NCI-H2196 (cell line): Measurements from ENCODE around the gene ZNF584.
"Not testable (repeated sequence)": the region's sequence is repeated elsewhere in the genome, so short reads cannot be mapped to it uniquely, and the experiment has no call there.

Source experiments
- DNase-seq: peaks from one replicate; lab custom pipeline; 2025; ENCODE audit not compliant: unreplicated experiment; lab: John Stamatoyannopoulos, UW

Gene ZNF584

DNA sequence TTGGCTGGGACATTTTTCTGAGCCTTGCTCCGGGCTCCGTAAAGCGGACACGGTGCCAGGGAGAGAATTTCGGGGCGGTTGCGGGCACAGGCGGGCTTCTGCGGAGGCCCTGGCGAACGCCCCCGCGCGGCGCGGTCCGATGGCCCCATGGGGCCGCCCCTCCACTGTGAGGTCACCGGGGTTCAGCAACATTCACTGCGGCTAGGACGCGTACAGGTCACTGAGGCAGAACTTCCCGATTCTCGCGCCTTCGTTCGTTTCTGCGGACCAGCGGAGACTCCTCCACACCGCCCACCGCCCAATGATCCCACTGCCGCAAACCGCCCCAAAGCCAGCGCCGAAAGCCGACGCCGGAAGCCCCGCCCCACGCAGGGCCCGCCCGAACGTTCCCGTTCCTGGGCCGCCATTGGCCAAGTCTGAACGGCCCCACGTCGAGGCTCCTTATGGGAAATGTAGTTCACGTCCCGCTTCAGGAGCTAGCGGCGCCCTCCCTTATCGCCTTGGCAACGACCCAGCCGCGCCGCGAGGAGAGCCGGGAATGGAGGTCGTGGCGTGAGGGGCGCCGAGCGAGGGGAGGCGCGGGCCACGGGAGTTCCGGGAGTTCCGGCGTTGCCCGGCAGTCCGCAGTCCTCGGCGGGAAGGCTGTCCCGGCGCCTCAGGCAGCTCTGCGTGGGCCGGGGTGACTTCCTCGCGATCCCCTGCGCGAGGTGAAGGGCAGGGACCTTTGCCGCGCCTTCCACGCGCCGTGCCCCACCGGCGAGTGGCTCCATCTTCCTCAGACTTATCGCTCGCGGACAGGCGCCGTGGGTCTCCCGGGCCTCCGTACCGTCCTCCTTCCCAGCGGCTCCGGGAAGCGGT, at the start of gene ZNF584:
Gene ZNF584, plus strand, starts transcription at position 498 of the 858 bp plus-strand sequence. CDS start 499 bp downstream, outside the sequence.
- DNase-seq: peak; percentile 93

DNA sequence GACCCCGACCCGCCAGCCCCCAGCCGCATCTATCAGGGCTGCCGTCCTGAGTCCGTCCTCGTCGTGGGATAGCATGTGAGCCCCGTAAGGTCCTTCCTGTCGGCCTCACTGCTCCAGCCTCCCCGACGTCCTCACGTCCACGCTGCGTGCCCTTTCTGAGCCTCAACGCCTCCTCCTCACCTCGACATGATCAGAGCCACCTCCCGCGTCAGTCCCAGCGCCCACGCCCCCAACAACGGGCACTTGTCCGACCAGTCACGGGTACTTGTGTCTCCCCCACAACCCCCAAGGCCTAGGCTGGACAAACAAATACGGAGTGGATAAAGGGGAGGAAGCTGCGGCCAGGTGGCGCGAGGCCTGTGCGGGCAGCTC, 46.6 kb upstream of the ZNF584 start:
- peak; percentile 64 for DNase-seq

DNA sequence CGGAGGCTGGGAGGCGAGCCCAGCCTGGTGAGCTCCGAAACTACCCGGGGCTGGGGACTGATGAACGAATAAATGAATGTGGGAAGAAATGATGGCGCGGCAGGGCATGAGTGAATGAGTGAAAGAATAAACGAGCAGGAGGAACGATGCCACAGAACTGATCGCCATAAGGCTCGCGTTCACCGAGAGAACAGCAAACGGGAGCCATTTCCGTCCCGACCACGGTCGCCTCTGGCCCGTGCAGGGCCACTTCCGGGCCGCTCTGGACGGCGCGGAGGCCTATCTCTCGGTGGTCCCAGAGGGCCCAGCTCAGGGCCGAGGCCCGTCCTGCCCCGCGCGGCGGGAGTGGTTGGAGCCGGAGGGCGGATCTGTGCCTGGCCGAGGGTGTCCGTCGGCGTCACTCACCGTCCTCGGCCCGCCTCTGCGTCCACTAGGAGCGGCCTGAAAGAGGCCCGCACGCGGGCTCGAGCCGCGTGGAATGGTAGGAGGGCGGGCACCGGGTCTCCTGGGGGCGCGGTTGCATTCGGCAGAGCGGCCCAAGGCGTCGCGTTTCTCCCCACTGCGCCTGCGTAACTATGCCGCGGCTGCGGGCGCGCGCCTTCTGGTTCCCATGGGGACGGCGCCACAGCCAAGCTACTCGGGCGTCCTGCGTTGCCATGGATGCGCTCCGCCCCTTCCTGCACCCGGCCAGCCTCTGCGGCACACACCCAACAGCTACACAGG, 46.0 kb upstream of the ZNF584 start, which contains the start of gene ZNF497:
Gene ZNF497, minus strand, starts transcription at position 480 of the 723 bp plus-strand sequence. CDS start 5,116 bp downstream, outside the sequence.
- DNase-seq: peak; percentile 96

DNA sequence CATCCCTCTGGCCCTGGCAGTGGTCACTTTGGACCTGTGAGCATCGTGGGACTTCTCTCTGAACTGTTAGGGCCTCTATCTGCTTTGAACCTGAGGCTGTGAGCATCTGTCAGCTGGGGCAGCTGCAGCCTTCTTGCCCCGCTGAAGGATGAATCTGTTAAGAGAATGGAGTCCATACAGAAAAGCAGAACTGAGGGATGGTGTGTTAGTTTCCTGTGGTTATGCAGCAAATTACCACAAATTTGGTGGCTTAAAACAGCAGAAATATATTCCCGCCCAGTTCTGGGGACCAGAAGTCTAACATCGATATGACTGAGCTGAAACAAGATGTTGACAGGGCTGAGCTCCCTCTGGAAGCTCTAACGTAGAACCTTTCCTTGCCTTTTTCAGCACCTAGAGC, 44.3 kb upstream of the ZNF584 start:
- no peak for DNase-seq

DNA sequence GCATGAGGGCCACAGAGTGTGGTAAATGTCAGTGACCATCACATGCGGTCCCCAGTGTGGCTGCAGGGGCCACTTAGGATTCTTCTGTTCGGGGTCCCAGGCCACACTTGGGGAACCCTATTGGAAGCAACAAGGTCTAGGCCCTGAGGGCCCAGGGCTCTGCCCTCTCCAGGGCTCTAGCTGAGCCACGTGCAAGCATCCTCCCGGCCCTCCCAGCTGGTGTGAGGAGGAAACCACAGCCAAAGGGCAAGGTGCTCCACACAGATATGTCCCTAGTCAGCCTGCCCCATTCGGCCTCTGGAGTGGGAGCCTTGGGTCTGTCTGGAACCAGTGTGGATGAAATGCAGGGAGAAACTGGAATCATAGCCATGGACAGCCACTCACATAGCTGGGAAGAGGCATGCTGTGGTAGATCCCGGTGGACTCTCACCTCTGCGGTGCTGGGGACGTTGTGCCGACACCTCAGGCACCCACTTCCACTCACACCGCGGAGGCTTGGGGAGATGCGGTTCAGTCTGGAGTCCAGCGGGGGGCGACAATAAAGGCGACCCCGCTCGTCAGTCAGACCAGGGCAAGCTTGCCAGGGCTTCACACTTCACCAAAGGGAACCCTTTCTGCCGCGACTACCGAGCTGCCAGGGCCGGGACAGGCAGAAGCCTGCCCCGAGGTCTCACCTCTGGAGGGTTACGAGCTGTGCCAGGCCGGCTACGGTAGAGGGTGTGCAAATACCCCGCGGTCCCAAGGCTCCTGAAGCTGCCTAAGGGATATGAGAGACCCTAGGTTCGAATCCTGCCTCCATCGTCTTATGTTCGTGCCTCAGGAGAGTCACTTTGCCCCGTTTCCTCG, 41.6 kb upstream of the ZNF584 start:
- DNase-seq: no peak

DNA sequence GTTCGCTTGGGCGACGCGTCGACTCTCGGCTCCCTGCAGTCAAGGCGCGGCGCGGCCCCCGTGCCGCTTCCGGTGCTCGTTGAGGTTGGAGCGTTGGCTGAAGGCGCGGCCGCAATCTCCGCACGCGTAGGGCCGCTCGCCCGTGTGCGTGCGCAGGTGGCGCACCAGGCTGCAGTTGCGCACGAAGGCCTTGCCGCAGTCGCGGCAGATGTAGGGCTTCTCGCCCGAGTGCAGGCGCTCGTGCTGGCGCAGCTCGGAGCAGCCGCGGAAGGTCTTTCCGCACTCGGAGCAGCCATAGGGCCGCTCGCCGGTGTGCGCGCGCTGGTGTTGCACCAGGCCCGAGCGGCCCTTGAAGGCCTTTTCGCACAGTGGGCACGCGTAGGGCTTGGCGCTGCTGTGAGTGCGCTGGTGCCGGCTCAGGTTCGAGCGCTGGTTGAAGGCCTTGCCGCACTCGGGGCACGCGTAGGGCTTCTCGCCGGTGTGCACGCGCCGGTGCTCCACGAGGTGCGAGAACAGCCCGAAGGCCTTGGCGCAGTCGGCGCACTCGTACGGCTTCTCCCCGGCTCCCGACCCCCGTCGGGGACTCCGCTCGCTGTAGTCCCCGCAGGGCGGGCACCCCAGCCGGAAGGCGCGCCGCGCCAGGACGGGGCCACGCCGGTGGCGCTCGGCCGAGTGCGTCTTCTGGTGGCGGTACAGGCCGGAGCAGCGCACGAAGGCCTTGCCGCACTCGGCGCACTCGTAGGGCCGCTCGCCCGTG, 40.6 kb upstream of the ZNF584 start:
- no peak for DNase-seq

DNA sequence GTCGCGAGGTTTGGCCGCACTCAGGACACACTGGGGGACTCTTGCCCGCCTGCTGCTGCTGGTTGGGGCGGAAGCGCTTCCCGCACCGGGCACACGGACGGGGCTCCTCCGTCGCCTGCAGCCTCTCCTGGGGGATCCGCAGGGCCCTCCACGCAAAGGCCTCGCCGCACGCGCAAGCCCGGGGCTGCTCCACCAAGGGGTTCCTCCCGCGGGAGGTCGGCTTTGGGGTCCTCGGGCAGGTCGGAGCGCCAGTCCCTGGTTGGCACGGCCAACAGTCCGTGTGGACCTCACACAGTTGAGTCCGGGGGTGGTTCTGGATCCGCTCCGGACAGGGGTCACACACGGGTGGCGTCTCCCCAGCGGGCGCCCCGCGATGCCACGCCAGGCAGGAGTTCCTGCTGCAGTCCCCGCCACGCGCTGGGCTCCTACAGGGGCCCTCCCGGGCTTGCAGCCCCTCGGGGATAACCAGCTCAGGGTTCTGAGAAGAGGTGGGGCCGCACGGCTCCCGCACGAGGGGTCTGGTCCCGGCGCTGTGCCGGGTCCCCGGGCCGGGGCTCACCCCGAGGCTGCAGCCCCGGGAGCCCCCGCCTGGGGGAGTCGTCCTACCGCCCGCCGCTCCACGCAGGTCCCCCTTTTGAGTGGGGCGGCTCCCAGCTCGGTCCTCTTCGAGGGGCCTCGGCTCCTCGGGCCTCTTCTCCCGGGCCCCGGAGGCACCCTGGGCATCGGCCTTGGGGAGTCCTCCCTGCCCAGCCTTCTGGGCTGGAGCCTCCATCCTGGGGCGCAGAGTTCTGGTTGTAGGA, 39.7 kb upstream of the ZNF584 start:
- no peak for DNase-seq

DNA sequence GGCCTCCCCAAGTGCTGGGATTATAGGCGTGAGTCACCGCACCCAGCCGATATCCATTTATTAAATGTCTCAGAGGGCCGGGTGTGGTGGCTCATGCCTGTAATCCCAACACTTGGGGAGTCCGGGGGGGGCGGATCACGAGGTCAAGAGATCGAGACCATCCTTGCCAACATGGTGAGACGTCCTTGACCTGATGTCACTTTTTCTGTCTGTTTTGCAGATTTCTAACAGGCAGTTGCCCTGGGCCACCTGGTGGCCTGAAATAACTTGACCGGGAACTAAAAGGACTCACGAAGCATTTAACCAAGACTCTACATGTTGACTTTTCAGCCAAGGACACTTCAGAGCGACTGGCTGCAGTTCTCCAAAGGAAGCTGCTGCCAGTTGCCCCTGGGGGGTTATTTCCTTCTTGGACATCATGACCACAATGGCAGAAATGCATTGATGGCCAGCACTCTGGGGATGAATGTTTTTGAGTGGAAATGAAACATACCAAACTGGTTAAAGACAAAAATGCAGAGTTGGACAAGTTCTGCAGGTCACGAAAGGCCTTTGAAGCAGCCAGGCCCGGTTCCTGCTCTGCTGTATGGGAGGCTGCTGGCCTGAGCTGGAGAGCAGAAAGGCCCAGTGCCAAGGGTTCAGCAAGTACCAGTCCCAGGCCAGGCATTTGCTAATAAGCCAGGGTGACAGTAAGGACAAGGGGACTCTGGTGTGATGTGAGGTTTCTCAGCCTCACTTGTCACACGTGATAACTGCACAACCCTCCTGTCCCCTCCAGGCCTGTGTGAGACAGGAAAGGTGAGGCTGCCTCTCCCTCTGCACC, 35.9 kb upstream of the ZNF584 start:
- peak; percentile 16 for DNase-seq

DNA sequence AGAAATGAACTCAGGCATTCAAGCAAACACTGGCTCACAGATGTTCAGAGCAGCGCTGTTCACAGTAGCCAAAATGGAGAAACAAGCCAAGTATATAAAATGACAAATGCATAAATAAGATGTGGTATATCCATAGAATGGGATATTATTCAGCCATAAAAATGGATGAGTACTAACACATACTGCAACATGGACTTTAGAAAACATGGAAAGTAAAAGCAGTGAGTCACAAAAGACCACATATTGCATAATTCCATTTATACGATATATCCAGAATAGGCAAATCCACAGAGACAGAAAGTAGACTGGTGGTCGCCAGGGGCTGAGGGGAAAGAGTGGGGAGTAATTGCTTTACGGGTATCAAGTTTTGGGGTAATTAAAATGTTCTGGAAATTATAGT, 34.2 kb upstream of the ZNF584 start:
- no peak for DNase-seq

DNA sequence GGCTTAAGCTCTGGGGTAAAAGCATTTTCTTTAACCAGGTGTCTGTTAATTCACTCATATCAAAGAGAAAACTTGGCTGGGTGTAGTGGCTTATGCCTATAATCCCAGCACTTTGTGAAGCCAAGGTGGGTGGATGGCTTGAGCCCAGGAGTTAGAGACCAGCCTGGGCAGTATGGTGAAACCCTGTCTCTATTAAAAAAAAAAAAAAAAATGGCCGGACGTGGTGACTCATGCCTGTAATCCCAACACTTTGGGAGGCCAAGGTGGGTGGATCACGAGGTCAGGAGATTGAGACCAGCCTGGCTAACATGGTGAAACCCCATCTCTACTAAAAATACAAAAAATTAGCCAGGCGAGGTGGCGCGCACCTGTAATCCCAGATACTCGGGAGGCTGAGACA, 31.7 kb upstream of the ZNF584 start:
- not testable (repeated sequence) for DNase-seq

DNA sequence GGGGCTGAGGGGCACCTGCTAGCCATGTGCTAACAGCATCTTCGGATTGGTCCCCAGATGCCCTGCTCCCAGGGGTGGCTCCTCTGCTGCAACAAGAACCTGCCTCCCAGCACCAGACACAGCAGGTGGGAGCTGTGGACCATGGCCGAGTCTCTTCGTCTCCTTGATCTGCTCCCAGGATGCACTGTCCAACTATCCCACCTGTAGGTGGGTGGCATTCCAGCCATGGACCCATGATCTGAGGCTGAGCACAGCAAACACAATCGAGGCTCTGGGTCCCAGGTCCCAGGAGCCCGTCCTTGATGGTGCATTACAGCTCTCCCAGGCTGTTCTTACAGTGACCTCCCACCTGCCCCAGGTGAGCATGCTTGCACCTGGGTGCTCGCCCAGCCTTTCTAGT, 29.2 kb upstream of the ZNF584 start:
- no peak for DNase-seq

DNA sequence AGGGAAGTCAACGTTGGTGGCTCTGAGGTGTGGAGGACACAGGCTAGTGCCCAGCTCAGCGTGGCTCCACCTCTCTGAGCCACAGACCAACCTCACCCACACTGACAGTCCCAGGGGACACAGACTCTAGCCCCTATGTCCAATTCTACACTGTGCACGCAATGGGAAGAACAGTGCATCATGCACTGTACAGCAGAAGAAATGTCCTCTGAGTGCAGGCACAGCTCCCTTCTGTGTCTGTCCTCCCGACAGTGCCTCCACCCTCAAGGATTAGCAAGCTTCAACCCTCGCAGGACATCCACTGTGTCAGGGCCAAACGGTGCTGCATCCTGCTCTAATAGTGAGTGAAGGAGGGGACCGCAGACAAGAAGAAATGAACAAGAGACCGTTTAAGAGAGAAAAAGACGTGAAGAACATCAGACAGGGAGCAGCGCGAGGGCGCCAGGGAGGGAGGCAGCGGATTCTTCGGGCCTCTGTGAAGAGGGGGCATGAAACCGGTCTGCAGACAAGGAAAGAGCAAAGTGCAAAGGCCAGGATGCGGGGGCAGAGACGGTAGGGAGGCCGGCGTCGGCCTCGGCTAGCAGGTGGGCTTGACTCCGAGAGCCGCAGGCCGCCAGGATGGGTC, 28.3 kb upstream of the ZNF584 start:
- no peak for DNase-seq

DNA sequence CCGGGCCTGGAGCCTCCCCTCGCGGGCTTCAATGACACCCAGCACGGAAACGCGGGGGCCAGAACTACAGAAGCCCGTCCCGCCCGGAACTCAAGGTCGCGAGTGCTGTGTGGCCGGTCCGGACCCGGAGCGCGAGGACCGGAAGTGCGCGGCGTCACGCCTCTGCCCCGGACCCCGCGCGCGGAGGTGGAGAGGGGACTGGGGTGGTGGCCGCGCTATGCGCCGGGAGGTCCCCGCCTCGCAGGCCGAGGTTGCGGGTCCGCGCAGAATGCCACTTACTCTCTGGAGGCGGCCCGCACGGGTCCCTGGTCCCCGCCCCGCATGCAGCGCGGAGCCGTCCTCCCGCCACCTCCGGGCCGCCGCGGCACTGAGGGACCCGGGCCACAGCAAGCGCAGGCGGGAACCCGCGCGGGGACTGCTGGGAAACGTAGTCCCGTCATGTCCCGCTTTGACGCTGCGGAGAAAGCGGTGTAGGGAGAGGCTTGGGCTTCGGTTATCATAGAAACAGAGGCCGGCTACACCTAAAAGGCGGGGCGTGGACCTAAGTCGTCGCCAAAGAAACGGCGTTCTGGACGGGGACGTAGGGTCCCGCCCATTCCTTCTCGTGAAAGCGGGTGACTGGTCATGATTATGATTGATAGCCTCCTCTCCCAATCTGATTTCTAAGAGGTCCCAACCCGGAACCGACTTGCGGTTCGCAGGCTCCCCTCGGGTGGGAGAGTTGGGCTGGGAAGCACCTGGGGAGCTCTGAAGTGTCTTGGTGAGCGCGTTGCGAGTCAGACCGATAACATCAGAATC, 27.6 kb upstream of the ZNF584 start, which contains the start of gene ZNF837:
Gene ZNF837, minus strand, starts transcription at position 369 of the 798 bp plus-strand sequence. CDS start 11,698 bp downstream, outside the sequence.
- peak; percentile 99 for DNase-seq

DNA sequence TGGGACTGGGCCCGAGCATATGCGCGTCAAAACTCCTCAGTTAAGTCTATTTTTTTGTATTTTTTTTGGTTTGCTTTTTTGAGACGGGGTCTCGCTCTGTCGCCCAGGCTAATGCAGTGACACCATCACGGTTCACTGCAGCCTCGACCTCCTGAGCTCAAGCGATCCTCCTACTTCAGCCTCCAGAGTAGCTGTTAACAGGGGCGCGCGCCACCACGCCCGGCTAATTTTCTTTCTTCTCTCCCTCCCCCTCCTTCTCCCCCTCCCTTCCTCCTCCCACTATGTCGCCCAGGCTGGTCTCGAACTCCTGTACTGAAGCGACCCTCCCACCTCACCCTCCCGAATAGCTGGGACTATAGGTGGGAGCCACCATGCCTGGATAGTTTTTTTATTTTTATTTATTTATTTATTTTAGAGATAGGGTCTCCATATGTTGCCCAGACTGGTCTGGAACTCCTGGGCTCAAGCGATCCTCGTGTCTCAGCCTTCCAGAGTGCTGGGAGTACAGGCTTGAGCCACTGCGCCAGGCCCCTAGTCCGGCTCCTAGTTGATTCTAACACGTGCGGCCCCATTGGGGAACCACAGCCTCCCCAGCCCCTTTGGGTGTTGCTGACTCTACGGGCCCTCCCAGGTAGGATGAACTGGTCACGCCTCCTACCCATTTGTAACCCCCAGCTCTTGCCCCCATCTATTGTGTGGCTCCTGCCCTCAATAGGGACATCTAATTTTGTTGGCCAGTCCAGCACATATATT, 26.8 kb upstream of the ZNF584 start:
- no peak for DNase-seq

DNA sequence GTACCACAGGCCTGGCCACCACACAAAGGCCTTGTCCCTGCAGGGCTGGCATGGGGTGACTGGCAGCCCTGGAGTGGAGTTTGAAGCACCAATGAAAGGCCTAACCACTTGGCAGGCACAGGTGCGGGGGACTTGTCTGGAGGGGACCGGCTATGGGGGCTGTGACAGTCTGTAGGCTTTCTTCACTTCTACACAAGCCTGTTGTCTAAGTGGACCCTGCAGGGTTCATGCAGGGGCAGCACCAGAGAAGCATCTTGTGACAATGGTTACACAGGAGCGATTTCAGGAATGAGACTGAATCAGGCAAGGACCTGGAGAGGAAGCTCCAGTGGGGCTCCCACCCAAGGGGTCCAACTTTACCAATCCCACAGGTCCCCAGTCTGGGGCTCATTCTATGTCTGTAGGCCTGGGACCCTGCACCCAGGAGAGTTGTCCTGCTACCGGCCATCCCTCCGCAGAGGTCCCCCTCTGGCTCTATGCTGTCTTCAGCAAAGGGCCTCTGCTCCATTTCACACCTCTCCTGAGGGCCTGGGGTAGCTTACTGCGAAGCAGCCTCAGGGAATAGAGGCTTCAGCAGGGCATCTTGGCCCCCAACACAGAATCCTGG, 25.3 kb upstream of the ZNF584 start:
- no peak for DNase-seq

DNA sequence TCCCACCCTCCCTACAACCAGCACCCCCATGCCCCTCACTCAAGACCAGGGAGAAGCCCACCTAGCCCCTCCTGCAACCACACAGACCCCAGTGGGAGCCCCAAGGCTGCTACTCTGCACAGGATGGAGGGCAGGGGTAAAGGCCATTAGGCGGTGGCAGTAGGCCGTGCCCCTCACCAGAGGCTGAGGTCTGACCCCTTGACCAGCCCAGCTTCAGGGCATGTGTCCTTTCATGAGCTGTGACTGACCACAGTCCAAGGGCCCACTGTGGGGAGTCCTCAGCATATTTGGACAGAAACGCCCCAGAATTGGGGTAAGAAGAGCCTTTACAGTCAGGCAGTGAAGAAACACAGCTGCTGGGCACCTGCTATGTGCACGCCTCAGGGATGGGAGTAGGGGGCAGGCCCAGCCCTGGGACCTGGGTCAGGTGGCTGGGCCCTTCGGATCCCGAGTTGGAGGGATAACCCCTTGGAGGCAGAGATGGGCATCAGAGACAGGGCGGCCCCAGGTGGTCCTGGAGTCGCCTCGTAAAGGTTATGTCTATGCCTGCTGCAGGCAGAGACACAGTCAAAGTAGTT, 23.0 kb upstream of the ZNF584 start:
- no peak for DNase-seq
